ENCODE measurements around the gene LRP1B.

- TF ChIP-seq POLR2A (IDR thresholded peaks at IDR 0.05), result no peak
- TF ChIP-seq, protein P1, sequence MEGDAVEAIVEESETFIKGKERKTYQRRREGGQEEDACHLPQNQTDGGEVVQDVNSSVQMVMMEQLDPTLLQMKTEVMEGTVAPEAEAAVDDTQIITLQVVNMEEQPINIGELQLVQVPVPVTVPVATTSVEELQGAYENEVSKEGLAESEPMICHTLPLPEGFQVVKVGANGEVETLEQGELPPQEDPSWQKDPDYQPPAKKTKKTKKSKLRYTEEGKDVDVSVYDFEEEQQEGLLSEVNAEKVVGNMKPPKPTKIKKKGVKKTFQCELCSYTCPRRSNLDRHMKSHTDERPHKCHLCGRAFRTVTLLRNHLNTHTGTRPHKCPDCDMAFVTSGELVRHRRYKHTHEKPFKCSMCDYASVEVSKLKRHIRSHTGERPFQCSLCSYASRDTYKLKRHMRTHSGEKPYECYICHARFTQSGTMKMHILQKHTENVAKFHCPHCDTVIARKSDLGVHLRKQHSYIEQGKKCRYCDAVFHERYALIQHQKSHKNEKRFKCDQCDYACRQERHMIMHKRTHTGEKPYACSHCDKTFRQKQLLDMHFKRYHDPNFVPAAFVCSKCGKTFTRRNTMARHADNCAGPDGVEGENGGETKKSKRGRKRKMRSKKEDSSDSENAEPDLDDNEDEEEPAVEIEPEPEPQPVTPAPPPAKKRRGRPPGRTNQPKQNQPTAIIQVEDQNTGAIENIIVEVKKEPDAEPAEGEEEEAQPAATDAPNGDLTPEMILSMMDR (IDR thresholded peaks at IDR 0.05), result no peak
Observed at GRCh38 chr2:141698500-141698899, 432.3 kb downstream of the LRP1B start.

Measured in vagina (tissue), 2 donors.